GM19395 (cell line): ENCODE measurements around the gene POLA1.
A peak's percentile ranks its signal among the peaks of the same experiment; 100 is the strongest.
"Not testable (repeated sequence)": the region's sequence is repeated elsewhere in the genome, so short reads cannot be mapped to it uniquely, and the experiment has no call there.

ENCODE experiments used
- ATAC-seq: cut with Tn5 transposase; IDR thresholded peaks from one replicate; pipeline ENCODE4 v1.9.1; 2021; ENCODE audit warnings: mild to moderate bottlenecking, moderate library complexity; ENCODE audit not compliant: unreplicated experiment

The POLA1 gene

GRCh38 chrX:24862343-24862742 is 168.6 kb downstream of the POLA1 start:
- no peak for ATAC-seq

- ATAC-seq: not testable (repeated sequence)
These were observed 170.1 kb downstream of the POLA1 start for GRCh38 chrX:24863779-24864178.

- no peak for ATAC-seq
These were observed 176.4 kb downstream of the POLA1 start for GRCh38 chrX:24870143-24870542.

- no peak for ATAC-seq
These were observed 181.0 kb downstream of the POLA1 start for GRCh38 chrX:24874604-24875247.

GRCh38 chrX:24876530-24877287 is 183.0 kb downstream of the POLA1 start:
- ATAC-seq: no peak

GRCh38 chrX:24877288-24877664 is 183.6 kb downstream of the POLA1 start:
- no peak for ATAC-seq

- no peak for ATAC-seq
These were observed 184.3 kb downstream of the POLA1 start for GRCh38 chrX:24877854-24878650.

- ATAC-seq: no peak
These were observed 186.0 kb downstream of the POLA1 start for GRCh38 chrX:24879679-24880078.

- ATAC-seq: no peak
These were observed 193.2 kb downstream of the POLA1 start for GRCh38 chrX:24886916-24887315.

- no peak for ATAC-seq
These were observed 197.0 kb downstream of the POLA1 start for GRCh38 chrX:24890677-24891076.

- no peak for ATAC-seq
These were observed 205.7 kb downstream of the POLA1 start for GRCh38 chrX:24899391-24899790.

GRCh38 chrX:24900234-24900633 is 206.5 kb downstream of the POLA1 start:
- ATAC-seq: no peak

- ATAC-seq: no peak
These were observed 209.1 kb downstream of the POLA1 start for GRCh38 chrX:24902806-24903205.

- no peak for ATAC-seq
These were observed 225.0 kb downstream of the POLA1 start for GRCh38 chrX:24918715-24919114.

GRCh38 chrX:24920769-24921168 is 227.1 kb downstream of the POLA1 start:
- ATAC-seq: peak; percentile 68

- ATAC-seq: no peak
These were observed 231.7 kb downstream of the POLA1 start for GRCh38 chrX:24925430-24925829.

GRCh38 chrX:24927372-24927771 is 233.7 kb downstream of the POLA1 start:
- ATAC-seq: no peak

- no peak for ATAC-seq
These were observed 234.4 kb downstream of the POLA1 start for GRCh38 chrX:24928114-24928513.

GRCh38 chrX:24934279-24934678 is 240.6 kb downstream of the POLA1 start:
- no peak for ATAC-seq

GRCh38 chrX:24945009-24945408 is 251.3 kb downstream of the POLA1 start:
- no peak for ATAC-seq

GRCh38 chrX:24946369-24946768 is 252.7 kb downstream of the POLA1 start:
- ATAC-seq: no peak

- ATAC-seq: no peak
These were observed 261.0 kb downstream of the POLA1 start for GRCh38 chrX:24954732-24955131.
